Fibroblast of peridontal ligament (primary cell): ENCODE data around the gene DKK2.
A peak's percentile ranks its signal among the peaks of the same experiment; 100 is the strongest.

Source experiments
- DNase-seq: peaks from one replicate; pipeline ENCODE4 v3.0.0-alpha.2; 2010; ENCODE audit errors: extremely low read depth

DKK2 gene

DNA sequence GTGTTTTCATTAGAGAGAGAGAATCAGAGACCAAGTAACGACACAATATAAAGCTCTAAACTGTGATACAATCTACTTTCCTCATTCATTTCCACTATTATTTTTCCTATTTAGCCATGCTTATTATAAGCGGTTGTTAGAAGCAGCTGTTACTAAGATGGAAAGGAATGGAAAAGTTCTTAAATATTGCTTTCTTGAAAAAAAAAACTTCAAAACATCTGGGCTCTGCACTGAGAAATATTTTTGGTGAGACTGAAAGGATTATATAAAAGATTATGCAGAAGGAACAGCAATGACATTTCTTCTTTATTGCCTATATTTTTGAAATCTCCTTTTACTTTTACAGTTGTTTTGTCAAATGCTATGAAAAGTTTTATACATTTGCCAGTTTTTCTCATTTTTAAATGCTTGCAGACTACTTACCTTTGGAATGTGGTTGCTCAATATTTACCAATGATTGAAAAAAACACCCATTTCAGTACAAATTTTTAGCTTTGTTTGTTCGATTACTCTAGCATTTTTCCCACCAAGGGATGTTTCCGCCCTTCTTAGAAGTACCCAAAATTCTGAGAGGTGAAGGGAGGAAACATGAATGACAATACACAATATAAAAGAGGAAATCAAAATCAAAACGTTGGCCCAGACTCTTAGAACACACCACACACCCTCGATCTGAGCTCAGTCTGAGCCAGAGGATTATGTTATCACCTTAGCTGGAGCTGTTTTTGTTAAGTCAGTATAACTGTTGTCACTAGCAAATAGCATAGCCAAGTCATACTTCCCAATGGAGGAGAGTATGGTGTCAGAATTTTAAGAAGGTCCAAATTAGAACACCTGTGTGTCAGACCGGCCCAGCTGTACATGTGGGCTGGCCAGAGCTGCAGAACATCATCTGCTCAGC, 18.4 kb downstream of the DKK2 start:
- DNase-seq: no peak

GRCh38 chr4:107011312-107011711, 24.8 kb downstream of the DKK2 start:
- DNase-seq: no peak

GRCh38 chr4:107009196-107009968, 26.7 kb downstream of the DKK2 start:
- DNase-seq: no peak

DNA sequence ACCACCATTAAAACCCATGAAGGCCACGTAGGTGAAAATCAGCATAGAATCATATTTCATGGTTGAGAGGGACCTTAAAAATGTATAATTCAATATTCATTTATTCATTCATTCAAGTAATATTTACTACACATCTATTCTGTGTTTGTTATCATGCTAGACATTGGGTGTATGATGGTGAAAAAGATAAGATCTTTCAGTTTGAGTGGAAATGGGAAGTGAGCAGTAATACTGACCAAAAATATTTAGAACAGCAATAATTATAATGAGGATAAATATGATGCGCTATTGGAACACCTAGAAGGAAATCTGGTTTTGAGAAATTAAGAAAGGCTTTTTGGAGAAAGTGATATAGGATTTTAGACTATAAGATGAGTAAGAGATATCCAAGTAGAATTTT, 28.0 kb downstream of the DKK2 start:
- DNase-seq: no peak

DNA sequence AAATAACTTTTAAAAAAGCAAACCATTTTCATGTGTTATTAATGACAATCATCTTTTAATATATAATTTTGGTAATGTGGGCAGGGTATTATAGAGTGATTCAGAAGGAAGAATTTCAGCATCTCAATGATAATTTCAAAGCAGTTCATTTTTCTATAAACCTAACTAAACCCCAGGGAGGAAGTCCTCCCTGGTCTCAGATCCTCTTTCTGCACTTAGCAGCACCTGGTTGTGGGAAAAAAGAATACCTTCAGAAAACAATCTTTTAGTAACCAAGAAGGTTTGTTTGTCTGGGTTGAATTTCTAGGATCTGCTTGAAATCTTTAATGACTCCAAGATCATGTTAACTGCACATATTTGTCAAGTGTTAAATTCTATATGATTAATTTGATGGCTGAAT, 29.9 kb downstream of the DKK2 start:
- no peak for DNase-seq

DNA sequence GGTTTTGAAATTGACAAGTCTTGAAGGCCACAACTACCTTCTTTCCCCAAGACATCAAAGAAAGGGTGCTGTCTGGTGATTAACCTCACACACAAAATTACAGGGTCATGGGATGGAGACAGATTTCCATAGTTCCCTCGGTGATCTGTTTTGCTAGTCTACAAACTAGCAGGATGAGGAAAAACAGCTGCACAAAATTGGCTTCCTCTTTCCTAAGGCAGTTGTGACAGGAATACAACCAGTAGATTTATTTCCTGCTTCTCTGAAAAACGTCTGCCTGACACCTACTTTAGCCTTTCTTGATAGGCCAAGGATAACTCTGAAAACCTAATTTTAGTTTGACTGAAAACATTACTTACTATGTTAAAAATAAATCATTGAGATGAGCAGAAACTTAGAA, 39.6 kb downstream of the DKK2 start:
- no peak for DNase-seq

- peak; percentile 5 for DNase-seq
Measured at GRCh38 chr4:106993827-106994226, 42.3 kb downstream of the DKK2 start.

GRCh38 chr4:106987311-106987710, 48.8 kb downstream of the DKK2 start:
- no peak for DNase-seq

DNA sequence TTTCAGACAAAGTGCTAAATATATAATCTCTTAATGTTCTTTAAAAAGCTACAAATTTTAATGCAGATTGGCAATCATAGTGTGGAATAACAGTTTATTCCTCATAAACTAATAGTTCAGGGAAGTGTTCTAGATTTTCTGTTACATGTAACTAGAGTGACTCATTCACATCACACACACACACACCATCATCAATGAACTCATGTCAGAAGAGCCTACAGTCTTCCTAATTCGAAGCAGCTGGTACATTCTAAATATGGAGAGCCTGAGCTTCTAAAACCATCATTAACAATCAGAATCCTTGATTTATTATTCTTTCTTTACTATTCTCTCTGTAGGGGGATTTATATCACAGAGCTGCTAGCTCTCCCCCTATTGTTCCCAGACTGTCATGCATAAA, 49.6 kb downstream of the DKK2 start:
- peak; percentile 68 for DNase-seq

DNA sequence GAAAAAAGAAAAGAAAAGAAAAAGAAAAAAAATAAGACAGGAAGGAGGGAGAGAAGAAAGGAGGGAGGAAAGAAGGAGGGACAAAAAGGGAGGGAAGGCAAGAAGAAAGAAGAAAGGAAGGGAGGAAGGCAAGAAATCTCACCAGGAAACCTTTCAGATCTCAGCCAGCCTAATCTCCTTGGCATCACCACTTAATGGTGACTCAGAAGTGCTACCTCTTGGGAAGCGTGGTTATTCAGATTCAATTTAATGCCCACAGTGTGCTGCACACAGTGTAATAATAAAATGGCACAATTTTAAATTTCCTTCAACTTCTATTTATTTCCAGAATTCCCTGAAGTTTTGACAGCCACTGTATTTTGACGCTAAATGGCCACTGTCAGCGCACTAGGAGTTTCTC, 50.3 kb downstream of the DKK2 start:
- DNase-seq: peak; percentile 5

DNA sequence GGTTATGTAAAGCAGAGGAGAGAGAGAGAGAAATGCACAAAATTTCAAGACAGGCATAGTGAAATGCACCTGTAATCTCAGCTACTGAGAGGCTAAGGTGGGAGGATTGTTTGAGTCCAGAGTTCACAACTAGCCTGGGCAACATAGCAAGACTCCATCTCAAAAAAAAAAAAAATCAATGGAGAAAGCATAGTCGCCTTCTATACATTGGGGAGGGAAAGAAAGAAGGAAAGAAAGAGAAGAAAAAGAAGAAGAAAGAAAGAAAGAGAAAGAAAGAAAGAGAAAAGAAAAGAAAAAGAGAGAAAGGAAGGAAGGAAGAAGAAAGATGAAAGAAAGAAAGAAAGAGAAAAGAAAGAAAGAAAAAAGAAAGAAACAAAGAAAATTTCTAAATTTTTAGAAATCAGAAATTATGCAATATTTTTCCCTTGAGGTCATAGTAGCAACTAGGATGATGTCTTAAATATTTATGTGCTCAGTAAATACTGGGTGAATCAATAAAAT, 53.4 kb downstream of the DKK2 start:
- DNase-seq: no peak

DNA sequence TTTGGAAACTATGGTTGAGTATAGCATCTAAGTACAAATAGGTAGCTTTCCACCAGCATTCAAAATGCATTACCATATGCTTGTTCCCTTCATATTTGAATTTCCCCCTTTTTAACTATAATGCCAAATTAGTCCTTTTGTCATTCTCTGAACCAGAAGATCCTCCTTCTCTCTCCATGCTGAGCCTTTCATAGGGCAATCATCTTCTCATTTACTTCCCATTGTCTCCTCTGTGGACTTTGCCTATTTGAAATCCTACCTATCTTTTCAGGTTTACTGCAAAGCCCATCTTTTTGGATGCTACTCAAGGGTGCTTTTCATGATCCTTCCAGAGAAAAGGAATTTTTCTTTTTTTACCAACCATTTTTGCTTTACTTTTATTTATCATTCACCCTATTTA, 54.7 kb downstream of the DKK2 start:
- no peak for DNase-seq

DNA sequence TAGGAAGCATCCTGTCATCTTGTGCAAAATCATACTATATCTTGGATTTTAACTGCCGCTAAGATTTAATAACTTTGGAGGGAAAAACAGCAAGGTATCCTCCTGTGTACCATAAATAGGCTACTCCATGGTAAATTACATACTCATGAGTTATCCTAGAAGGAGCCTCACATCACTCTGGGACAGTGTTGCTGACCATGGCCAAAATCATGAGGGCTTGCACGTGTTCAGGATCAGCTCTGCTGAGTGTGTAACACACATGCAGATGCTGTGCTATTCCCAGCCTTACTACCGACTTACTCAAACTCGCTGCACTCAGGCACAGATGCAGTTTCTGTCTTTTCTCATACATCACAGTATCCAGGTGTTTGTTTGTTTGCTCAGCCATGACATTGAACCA, 56.6 kb downstream of the DKK2 start:
- DNase-seq: no peak

DNA sequence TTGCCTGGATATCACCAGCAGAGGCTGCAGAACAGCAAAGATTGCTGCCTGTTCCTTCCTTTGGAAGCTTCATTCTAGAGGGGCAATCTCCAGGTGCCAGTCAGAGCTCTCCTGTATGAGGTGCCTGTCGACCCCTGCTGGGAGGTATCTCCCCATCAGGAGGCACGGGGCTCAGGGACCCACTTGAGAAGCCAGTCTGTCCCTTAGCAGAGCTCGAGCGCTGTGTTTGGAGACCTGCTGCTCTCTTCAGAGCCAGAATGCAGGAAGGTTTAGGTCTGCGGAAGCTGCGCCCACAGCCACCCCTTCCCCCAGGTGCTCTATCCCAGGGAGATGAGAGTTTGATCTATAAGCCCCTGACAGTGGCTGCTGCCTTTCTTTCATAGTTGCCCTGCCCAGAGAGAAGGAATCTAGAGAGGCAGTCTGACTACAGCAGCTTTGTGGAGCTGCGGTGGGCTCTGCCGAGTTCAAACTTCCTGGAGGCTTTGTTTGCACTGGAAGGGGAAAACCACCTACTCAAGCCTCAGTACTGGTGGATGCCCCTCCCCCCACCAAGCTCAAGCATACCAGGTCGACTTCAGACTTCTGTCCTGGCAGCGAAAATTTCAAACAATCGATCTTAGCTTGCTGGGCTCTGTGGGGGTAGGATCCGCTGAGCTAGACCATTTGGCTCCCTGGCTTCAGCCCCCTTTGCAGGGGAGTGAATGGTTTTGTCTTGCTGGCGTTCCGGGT, 57.9 kb downstream of the DKK2 start:
- no peak for DNase-seq

DNA sequence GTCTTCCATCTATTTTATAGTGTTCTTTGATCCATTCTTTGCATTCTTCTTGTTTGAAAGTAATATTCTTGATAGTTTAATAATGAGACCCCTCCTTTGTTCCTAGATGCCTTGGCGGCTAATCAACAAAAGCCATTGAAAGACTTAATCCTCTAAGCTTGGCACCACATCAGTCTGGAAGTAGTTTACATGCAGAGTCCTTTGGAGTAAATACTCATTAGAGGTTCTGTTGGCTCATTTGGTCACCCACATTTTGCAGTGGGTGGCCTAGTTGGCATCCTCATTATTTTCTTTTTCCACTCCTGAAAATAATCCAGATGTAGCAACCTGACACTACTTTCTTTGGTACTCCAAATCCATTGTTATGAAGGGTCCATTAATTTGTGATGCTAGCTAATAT, 64.5 kb downstream of the DKK2 start:
- DNase-seq: no peak

DNA sequence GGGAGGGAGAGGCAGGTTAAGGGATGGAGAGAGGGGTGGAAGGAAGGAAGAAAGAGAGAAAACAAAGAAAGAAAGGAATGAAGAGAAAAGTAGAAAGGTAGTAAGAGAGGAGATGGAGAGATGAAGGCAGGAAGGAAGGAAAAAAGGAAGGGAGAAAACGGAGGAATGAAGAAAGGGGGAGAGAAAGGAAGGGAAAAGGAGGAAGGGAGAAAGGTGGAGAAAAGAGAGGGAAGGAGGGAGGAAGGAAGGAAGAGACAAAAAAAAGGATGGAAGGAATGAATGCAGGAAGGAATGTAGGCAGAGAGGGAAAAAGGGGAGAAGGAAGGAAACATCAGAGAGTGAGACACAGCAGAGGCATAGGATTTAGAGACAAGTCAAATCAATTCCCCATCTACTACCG, 68.2 kb downstream of the DKK2 start:
- no peak for DNase-seq

- peak; percentile 1 for DNase-seq
Measured at GRCh38 chr4:106953036-106953705, 82.9 kb downstream of the DKK2 start.

DNA sequence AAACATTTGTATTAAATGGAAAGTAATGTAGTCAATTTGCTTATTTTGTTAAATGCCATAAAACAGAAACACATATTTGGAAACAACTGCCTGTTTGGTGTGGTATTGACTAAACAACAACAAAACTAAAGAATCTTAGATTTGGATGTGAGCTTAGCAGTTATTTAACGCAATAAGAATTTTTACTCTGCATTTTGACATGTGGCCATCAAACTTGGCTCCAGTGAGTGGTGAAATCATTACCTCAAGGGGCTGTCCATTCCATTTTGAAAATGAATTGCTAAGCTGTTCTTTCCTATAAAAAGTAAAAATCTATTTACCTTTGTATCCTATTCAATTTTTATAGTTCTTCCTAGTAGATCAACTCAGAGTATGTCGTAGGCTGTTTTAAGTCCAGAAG, 84.2 kb downstream of the DKK2 start:
- DNase-seq: no peak

GRCh38 chr4:106941841-106942240, 94.3 kb downstream of the DKK2 start:
- DNase-seq: no peak

DNA sequence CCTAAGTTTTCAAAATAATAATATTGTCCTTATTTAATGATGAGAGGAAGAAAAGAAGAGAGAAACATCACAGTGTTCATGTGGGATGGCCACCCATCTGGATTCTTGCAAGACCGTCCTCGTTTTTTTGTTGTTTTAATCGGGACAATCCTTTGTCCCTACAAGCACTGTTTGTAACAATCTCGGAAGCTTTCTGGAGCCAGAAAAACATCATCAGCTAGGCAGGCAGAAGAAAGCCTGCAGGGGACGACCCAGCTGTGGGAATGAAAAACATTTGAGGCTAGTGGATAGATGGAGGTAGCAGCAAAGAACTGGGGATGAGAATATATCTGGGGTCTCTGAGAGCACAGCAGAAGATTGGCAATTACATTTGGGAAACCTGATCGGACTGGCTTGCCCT, 105.6 kb downstream of the DKK2 start:
- no peak for DNase-seq

DNA sequence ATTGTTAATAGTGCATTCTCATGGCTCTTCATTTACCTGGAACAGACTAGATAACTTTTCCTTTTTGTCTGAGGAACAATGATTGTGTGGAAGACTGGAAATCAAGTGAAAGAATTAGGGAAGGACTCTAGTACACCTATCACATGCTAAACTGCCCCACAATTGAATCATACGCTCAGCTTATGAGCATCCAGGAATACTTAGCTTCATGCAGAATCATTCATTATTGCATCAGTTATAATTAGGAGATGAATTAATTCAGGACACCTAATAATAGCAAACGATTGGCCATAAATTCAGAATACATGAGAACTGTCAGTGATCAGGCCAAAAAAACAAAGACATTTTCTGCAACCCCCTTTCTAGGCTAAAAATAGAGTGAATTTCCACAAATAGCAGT, 106.9 kb downstream of the DKK2 start:
- DNase-seq: no peak

GRCh38 chr4:106914223-106914622, 121.9 kb downstream of the DKK2 start:
- peak; percentile 2 for DNase-seq
